Prostate gland (tissue), 2 donors: ENCODE results near the gene UQCRQ. TPM values are rescaled to one million over a fixed set of nuclear protein-coding genes. Genes with fewer than 3 reads are reported as not detected.

Experiments
- DNase-seq: peaks from one replicate; pipeline ENCODE4 v3.0.0-alpha.2; 2019; ENCODE audit warnings: low spot score
- H3K27ac ChIP-seq, 2 donors: fragments of 200-600 bp; sonication (generic); 2 replicates each; pipeline ENCODE4 v1.5.1; 2017 to 2019
- H3K27me3 ChIP-seq: fragments of 200-600 bp; sonication (generic); replicated peaks from 2 replicates; pipeline ENCODE4 v1.5.1; 2019; ENCODE audit not compliant: insufficient read depth
- H3K36me3 ChIP-seq, 2 donors: fragments of 200-600 bp; sonication (generic); 1 replicate in 1 of 2; 2 replicates in 1 of 2; pipeline versions ENCODE4 v1.5.1 to v1.8.1; 2017 to 2019
- H3K4me1 ChIP-seq: fragments of 200-600 bp; sonication (generic); replicated peaks from 2 replicates; pipeline ENCODE4 v1.5.1; 2019
- H3K4me3 ChIP-seq, 2 donors: fragments of 200-600 bp; sonication (generic); 2 replicates each; pipeline ENCODE4 v1.5.1; 2017 to 2019
- H3K9me3 ChIP-seq: fragments of 200-600 bp; sonication (generic); 2 replicates; pipeline ENCODE4 v1.5.1; 2017
- CTCF ChIP-seq, 4 experiments: fragments of 200-600 bp in 2 of 4; fragments of 450-650 bp in 2 of 4; sonication (generic) in 2 of 4; IDR thresholded peaks; 1 replicate in 3 of 4; 2 replicates in 1 of 4; pipeline ENCODE4 v1.5.1; 2016 to 2019; ENCODE audit warnings: antibody characterized with exemption in 4 of 4, mild to moderate bottlenecking in 2 of 4, moderate library complexity in 2 of 4
- POLR2A ChIP-seq: fragments of 450-650 bp; IDR thresholded peaks from one replicate; pipeline ENCODE4 v1.6.1; 2016; ENCODE audit warnings: antibody characterized with exemption, mild to moderate bottlenecking
- POLR2AphosphoS5 ChIP-seq: sonication (generic); formaldehyde crosslinking; IDR thresholded peaks from one replicate; pipeline ENCODE4 v1.6.1; 2017; ENCODE audit warnings: antibody characterized with exemption
- WGBS: methylation state at CpG from one replicate; pipeline ENCODE4 v1.1.5; 2018; 5-methylcytosine and 5-hydroxymethylcytosine counted together
- intact Hi-C: fragments of 100-400 bp; cut with DNase I; formaldehyde crosslinking; loops from one replicate; pipeline ENCODE4 v1.14.2; 2022
- total RNA-seq, 2 donors: library from RNA; depleted of rRNA; stranded (reverse); fragments of >200 nt; gene quantifications; one replicate each; pipeline ENCODE4 v1.1.0, GENCODE V29; 2016

UQCRQ gene
- total RNA-seq, 2 donors from 2014 or later = 201 to 223 TPM

- intact Hi-C loops = loop anchor here (5.0 kb wide), 2 partner anchors 36 to 94 kb away; partner anchors contain the start of genes AFF4 and SHROOM1
- Histone ChIP-seq H3K4me1 (peaks cover 5% of the 10 kb centered on the region), H3K36me3 (peaks cover 0 to 10% of the 10 kb centered on the region in 2 donors), H3K9me3 (no peaks in the 10 kb centered on the region), H3K4me3 (no peak overlapping the region), H3K27me3 (no peaks in the 10 kb centered on the region), H3K27ac (no peak overlapping the region)
- TF ChIP-seq POLR2A = no peak
- no peak for TF ChIP-seq POLR2AphosphoS5
- TF ChIP-seq CTCF (IDR thresholded peaks at IDR 0.05) = no peak
- no peak for DNase-seq
- 69% methylated on average over 4 of the region's 4 CpGs for WGBS
Measured at GRCh38 chr5:132868754-132869153, 2.3 kb downstream of the UQCRQ start.

DNA sequence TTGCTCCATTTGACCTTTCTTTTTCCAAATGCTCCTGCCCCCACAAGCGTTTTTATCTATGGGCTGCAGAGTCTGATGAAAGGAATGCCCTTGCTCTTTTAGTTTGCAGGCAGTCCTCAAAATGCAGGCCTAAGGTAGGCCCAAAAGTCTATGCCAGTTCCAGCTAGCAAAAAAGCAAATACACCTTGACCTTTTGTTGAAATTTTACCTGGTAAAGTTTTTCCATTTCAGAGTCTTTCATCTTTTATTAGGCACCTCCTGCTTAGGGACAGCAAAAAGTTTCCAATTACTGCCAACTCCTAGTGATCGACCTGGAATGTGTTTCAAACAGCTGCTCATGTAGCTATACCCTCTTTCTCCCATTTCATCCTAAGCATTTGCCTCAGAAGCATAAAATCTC lies 4.4 kb downstream of the UQCRQ start:
- intact Hi-C loops = no loop called here
- Histone ChIP-seq H3K4me3 (no peak overlapping the region), H3K9me3 (no peaks in the 10 kb centered on the region), H3K4me1 (peaks cover 5% of the 10 kb centered on the region), H3K27me3 (no peaks in the 10 kb centered on the region), H3K36me3 (peaks cover 0 to 10% of the 10 kb centered on the region in 2 donors), H3K27ac (no peak overlapping the region)
- TF ChIP-seq CTCF (IDR thresholded peaks at IDR 0.05) (no peak), POLR2A (no peak), POLR2AphosphoS5 (no peak)
- WGBS = 41% methylated on average over 2 of the region's 2 CpGs
- no peak for DNase-seq

GRCh38 chr5:132871459-132872284 lies 5.2 kb downstream of the UQCRQ start:
- intact Hi-C loops = no loop called here
- H3K27ac ChIP-seq = no peak overlapping the region
- H3K27me3 ChIP-seq = no peaks in the 10 kb centered on the region
- 87% methylated on average over 5 of the region's 5 CpGs for WGBS
- no peak overlapping the region for H3K4me3 ChIP-seq
- no peak for TF ChIP-seq POLR2A
- H3K9me3 ChIP-seq = no peaks in the 10 kb centered on the region
- H3K4me1 ChIP-seq = peaks cover 5% of the 10 kb centered on the region
- peaks cover 0 to 10% of the 10 kb centered on the region in 2 donors for H3K36me3 ChIP-seq
- no peak for DNase-seq

- intact Hi-C loops = no loop called here
- no peak for DNase-seq
- no peaks in the 10 kb centered on the region for H3K27me3 ChIP-seq
- H3K4me3 ChIP-seq = no peak overlapping the region
- H3K36me3 ChIP-seq = peaks cover 0 to 10% of the 10 kb centered on the region in 2 donors
- H3K9me3 ChIP-seq = no peaks in the 10 kb centered on the region
- TF ChIP-seq CTCF (IDR thresholded peaks at IDR 0.05) = no peak
- no peak for TF ChIP-seq POLR2A
- TF ChIP-seq POLR2AphosphoS5 = no peak
- 87% methylated on average over 1 of the region's 1 CpG for WGBS
- H3K27ac ChIP-seq = no peak overlapping the region
- peaks cover 1% of the 10 kb centered on the region for H3K4me1 ChIP-seq
Measured at GRCh38 chr5:132872788-132873118, 6.3 kb downstream of the UQCRQ start.

GRCh38 chr5:132873119-132873929 lies 6.9 kb downstream of the UQCRQ start, which contains the start of gene LEAP2:
Gene LEAP2, plus strand, starts transcription at chr5:132873668. Its CDS starts 27 bp downstream, at chr5:132873695.
- WGBS = 76% methylated on average over 6 of the region's 6 CpGs
- TF ChIP-seq CTCF (IDR thresholded peaks at IDR 0.05) = no peak
- no peak for TF ChIP-seq POLR2AphosphoS5
- no peak for TF ChIP-seq POLR2A
- intact Hi-C loops = no loop called here
- no peaks in the 10 kb centered on the region for H3K4me1 ChIP-seq
- no peak for DNase-seq
- H3K9me3 ChIP-seq = no peaks in the 10 kb centered on the region
- H3K4me3 ChIP-seq = no peak within 1 kb of the TSS
- H3K27me3 ChIP-seq = no peaks in the 10 kb centered on the region
- peaks cover 0 to 6% of the 10 kb centered on the region in 2 donors for H3K36me3 ChIP-seq
- H3K27ac ChIP-seq = no peak within 1 kb of the TSS
